GM23338 (cell line): ENCODE measurements around the gene ABCA4.

Experiments
- CTCF ChIP-seq, 2 experiments: fragments of 200-600 bp in 1 of 2; sonication (generic) in 1 of 2; conservative IDR thresholded peaks; 2 replicates each; pipeline versions ENCODE4 v1.5.1 to v1.6.1; 2016 to 2017; ENCODE audit warnings: antibody characterized with exemption in 2 of 2, low read depth in 2 of 2, mild to moderate bottlenecking in 2 of 2, moderate library complexity in 1 of 2
- EZH2phosphoT487 ChIP-seq: fragments of 200-600 bp; sonication (generic); IDR thresholded peaks from one replicate; pipeline ENCODE4 v1.8.1; 2018; ENCODE audit warnings: antibody characterized with exemption; ENCODE audit not compliant: unreplicated experiment
- REST ChIP-seq: IDR thresholded peaks from one replicate; pipeline ENCODE4 v1.6.1; 2018; ENCODE audit warnings: antibody characterized with exemption; ENCODE audit not compliant: unreplicated experiment

- TF ChIP-seq CTCF (conservative IDR thresholded peaks at IDR 0.05; ENCODE audit: low read depth in 2 of 2) (no peak), REST (no peak), EZH2phosphoT487 (no peak)
Observed at GRCh38 chr1:94071976-94072375, 49.0 kb downstream of the ABCA4 start.
